Vagina (tissue), 2 donors: ENCODE data around the gene FAM171A2. TPM values are rescaled to one million over a fixed set of nuclear protein-coding genes. Genes with fewer than 3 reads are reported as not detected.

Source experiments
- DNase-seq, 2 donors: peaks; one replicate each; pipeline ENCODE4 v3.0.0-alpha.2; 2017; ENCODE audit errors: extremely low spot score in 2 of 2
- H3K27ac ChIP-seq: fragments of 200-600 bp; sonication (generic); one replicate; pipeline ENCODE4 v1.5.1; 2019
- H3K27me3 ChIP-seq: fragments of 200-600 bp; sonication (generic); one replicate; pipeline ENCODE4 v1.5.1; 2019
- H3K36me3 ChIP-seq, 2 donors: fragments of 200-600 bp; sonication (generic); one replicate each; pipeline ENCODE4 v1.5.1; 2017 to 2019
- H3K4me1 ChIP-seq: fragments of 200-600 bp; sonication (generic); one replicate; pipeline ENCODE4 v1.5.1; 2019
- H3K4me3 ChIP-seq, 2 donors: fragments of 200-600 bp; sonication (generic); 1 replicate in 1 of 2; 2 replicates in 1 of 2; pipeline ENCODE4 v1.5.1; 2016 to 2019
- H3K9me3 ChIP-seq: fragments of 200-600 bp; sonication (generic); one replicate; pipeline ENCODE4 v1.5.1; 2019
- POLR2A ChIP-seq, 2 donors: fragments of 450-650 bp; IDR thresholded peaks; one replicate each; pipeline ENCODE4 v1.6.1; 2017; ENCODE audit warnings: antibody characterized with exemption in 2 of 2, mild to moderate bottlenecking in 2 of 2, moderate library complexity in 2 of 2
- POLR2AphosphoS5 ChIP-seq, 2 donors: sonication (generic); formaldehyde crosslinking; IDR thresholded peaks; one replicate each; pipeline ENCODE4 v1.9.0; 2017; ENCODE audit warnings: antibody characterized with exemption in 2 of 2, mild to moderate bottlenecking in 2 of 2, low read depth in 1 of 2; ENCODE audit not compliant: insufficient read depth in 1 of 2
- intact Hi-C: fragments of 100-400 bp; cut with DNase I; formaldehyde crosslinking; loops from one replicate; pipeline ENCODE4 v1.15.1; 2023
- total RNA-seq: library from RNA; depleted of rRNA; stranded (reverse); fragments of >200 nt; gene quantifications from one replicate; pipeline ENCODE4 v1.2.3, GENCODE V29; 2016
- TF ChIP-seq, protein P1 (sequence below), 3 experiments: fragments of 450-650 bp in 2 of 3; fragments of 200-600 bp in 1 of 3; sonication (generic) in 1 of 3; IDR thresholded peaks; one replicate each; pipeline ENCODE4 v1.5.1; 2017 to 2019; ENCODE audit warnings: antibody characterized with exemption in 3 of 3, mild to moderate bottlenecking in 2 of 3, moderate library complexity in 2 of 3

FAM171A2 gene
- total RNA-seq, 1 donor from 2014 or later = 4.2 TPM

DNA sequence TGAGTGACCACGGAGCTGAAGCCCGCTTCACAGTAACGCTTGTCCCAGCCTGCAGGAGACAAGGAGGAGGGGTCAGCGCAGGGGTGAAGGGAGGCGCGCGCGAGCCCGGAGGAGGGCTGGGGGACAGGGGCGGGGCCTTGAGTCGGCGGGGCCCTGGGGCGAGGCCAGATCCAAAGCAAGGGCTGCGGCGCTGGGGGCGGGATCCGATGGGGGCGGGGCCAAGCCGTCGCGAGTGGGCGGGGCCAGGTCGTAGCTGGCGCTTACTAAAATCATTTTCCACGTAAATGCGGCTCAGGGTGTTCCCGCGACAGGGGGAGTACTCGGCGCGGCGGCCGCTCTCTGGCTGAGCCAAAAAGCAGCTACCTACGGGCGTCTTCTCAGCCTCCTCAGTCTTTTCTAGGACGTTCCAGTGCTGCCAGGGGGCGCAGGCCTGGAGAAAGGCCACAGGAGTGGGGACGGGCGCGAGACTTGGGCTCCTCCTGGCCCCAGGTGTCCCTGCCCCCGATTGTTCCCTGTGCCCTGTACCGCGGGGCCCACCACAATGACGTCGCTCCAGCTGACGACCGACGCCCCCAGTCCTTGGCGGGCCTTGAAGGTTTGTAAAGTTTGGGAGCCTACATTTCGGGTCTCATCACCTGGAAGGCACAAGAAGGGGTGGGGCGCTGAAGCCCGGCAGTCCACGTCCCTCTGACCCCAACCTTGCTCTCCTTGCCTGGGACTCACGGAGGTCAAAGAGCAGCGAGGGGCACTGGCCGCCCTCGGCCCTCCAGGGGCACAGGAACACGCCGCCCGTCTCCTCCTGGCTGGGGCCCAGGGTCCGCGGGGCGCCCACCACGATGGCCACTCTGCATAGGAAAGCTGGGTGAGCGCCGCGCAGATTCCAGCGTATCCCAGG is 21.9 kb upstream of the FAM171A2 start:
- Histone ChIP-seq H3K27me3 (no peaks in the 10 kb centered on the region), H3K4me1 (peaks cover 19% of the 10 kb centered on the region), H3K27ac (peak overlapping the region; percentile 14), H3K4me3 (peak overlapping the region; percentile 52 to 56), H3K9me3 (no peaks in the 10 kb centered on the region), H3K36me3 (no peaks in the 10 kb centered on the region)
- TF ChIP-seq POLR2A (IDR thresholded peaks at IDR 0.05) (peak in 1 of 2 donors; percentile 47), POLR2AphosphoS5 (IDR thresholded peaks at IDR 0.05; ENCODE audit: insufficient read depth in 1 of 2, low read depth in 1 of 2) (peak in 1 of 2 donors; percentile 71)
- TF ChIP-seq, protein P1, sequence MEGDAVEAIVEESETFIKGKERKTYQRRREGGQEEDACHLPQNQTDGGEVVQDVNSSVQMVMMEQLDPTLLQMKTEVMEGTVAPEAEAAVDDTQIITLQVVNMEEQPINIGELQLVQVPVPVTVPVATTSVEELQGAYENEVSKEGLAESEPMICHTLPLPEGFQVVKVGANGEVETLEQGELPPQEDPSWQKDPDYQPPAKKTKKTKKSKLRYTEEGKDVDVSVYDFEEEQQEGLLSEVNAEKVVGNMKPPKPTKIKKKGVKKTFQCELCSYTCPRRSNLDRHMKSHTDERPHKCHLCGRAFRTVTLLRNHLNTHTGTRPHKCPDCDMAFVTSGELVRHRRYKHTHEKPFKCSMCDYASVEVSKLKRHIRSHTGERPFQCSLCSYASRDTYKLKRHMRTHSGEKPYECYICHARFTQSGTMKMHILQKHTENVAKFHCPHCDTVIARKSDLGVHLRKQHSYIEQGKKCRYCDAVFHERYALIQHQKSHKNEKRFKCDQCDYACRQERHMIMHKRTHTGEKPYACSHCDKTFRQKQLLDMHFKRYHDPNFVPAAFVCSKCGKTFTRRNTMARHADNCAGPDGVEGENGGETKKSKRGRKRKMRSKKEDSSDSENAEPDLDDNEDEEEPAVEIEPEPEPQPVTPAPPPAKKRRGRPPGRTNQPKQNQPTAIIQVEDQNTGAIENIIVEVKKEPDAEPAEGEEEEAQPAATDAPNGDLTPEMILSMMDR (IDR thresholded peaks at IDR 0.05) = no peak
- intact Hi-C loops = no loop called here
- DNase-seq = no peak

DNA sequence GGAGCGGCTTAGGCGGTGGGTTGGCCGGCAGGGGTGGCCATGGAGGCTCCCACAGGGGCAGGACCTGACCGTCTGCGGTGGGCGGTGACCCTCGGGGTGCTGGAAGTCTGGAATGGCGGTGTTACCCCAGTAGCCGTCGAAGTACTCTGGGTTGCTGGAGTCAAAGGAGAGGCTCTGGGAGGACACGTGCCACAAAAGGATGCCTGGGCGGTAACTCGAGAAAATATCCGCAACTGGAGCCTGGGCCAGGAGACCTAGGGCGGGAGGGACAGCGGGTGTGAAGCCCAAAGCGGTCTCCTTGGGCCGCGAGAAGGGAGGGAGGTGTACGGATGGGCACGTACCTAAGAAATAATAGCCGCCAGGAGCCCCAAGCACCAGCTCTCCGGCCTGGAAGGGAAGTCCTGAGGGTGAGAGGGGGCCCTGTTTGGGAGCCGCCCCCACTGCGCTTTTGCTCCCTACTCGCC is 21.2 kb upstream of the FAM171A2 start:
- DNase-seq = no peak
- TF ChIP-seq, protein P1 (IDR thresholded peaks at IDR 0.05) = no peak
- no peak for TF ChIP-seq POLR2AphosphoS5 (IDR thresholded peaks at IDR 0.05; ENCODE audit: insufficient read depth in 1 of 2, low read depth in 1 of 2)
- TF ChIP-seq POLR2A (IDR thresholded peaks at IDR 0.05) = no peak
- intact Hi-C loops = no loop called here
- peaks cover 19% of the 10 kb centered on the region for H3K4me1 ChIP-seq
- no peaks in the 10 kb centered on the region for H3K36me3 ChIP-seq
- H3K27me3 ChIP-seq = no peaks in the 10 kb centered on the region
- peak overlapping the region; percentile 14 for H3K27ac ChIP-seq
- peak overlapping the region; percentile 52 to 56 for H3K4me3 ChIP-seq
- no peaks in the 10 kb centered on the region for H3K9me3 ChIP-seq

DNA sequence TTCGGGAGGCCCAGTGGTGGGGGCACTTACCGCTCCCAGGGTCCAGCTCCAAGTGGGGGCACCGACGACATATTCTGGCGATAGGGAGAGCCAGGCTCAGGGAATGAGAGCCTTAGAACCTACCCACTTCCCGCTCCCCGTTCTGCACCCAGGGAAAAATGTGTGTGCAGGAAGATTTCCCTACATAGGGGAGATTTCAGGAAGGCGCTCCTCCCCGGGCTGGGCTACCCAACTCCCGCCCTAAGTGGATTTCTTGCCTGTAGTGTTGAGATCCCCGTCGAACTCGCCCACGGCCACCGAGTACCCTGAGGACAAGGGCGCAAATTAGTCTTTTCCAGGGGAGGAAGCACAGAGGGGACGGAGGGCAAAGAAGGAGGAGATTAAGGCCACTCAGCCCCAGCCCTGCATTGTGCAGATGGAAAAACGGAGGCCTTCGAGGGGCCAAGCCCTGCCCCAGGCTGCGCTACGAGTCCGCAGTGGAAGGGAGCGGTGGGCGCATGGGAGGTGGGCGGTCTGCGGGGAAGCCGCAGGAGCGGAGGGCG is 20.7 kb upstream of the FAM171A2 start:
- Histone ChIP-seq H3K36me3 (no peaks in the 10 kb centered on the region), H3K27ac (no peak overlapping the region), H3K9me3 (no peaks in the 10 kb centered on the region), H3K4me1 (peaks cover 19% of the 10 kb centered on the region), H3K27me3 (no peaks in the 10 kb centered on the region), H3K4me3 (peak overlapping the region; percentile 52 to 56)
- intact Hi-C loops = no loop called here
- TF ChIP-seq, protein P1 (IDR thresholded peaks at IDR 0.05) = no peak
- no peak for TF ChIP-seq POLR2AphosphoS5 (IDR thresholded peaks at IDR 0.05; ENCODE audit: insufficient read depth in 1 of 2, low read depth in 1 of 2)
- TF ChIP-seq POLR2A (IDR thresholded peaks at IDR 0.05) = no peak
- no peak for DNase-seq

DNA sequence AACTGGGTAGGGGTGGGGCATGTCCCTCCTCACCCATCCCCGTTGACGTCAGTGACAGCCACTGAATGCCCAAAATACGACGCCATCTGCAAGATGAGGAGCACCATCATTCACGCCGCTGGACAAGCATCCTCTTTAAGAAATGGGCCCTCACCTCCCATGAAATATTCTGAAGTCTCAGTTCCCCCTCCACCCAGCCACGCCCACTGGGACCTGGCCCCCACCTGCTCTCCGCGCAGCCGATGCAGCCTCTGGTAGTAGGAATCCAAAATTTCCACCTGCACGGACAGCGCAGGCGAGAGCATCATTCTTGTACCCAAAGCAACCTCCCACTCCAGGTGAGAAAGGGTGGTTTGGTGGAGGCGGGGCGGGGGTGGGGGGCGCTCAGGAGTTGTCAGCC is 20.2 kb upstream of the FAM171A2 start:
- intact Hi-C loops = no loop called here
- Histone ChIP-seq H3K4me1 (peaks cover 19% of the 10 kb centered on the region), H3K36me3 (no peaks in the 10 kb centered on the region), H3K27me3 (no peaks in the 10 kb centered on the region), H3K27ac (no peak overlapping the region), H3K4me3 (no peak overlapping the region), H3K9me3 (no peaks in the 10 kb centered on the region)
- TF ChIP-seq, protein P1 (IDR thresholded peaks at IDR 0.05) = no peak
- DNase-seq = no peak

DNA sequence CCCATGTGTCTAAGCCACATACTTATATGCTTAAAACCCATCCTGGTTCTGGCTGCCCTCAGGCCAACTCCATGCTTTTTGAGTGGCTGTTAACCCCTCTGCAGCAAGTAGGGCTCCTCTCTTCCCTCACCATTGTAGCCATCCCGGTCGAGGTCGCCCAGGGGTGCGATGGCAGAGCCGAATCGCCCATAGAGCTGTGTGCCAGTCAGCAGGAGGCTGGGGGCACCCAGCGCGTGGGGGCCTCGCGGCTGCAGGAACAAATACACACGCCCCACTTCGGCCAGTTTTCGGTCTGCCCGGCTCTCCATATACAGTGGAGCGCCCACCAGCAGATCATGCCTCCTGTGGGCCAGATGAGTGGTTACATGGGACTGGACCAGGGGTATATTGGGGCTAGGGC is 19.7 kb upstream of the FAM171A2 start:
- Histone ChIP-seq H3K9me3 (no peaks in the 10 kb centered on the region), H3K27me3 (no peaks in the 10 kb centered on the region), H3K27ac (no peak overlapping the region), H3K36me3 (no peaks in the 10 kb centered on the region), H3K4me3 (no peak overlapping the region), H3K4me1 (peaks cover 19% of the 10 kb centered on the region)
- TF ChIP-seq, protein P1 (IDR thresholded peaks at IDR 0.05) = no peak
- TF ChIP-seq POLR2A (IDR thresholded peaks at IDR 0.05) (no peak), POLR2AphosphoS5 (IDR thresholded peaks at IDR 0.05; ENCODE audit: insufficient read depth in 1 of 2, low read depth in 1 of 2) (no peak)
- DNase-seq = no peak
- intact Hi-C loops = no loop called here
